Epithelial cell of proximal tubule (primary cell): ENCODE results near the gene PFN2. TPM values are rescaled to one million over a fixed set of nuclear protein-coding genes. Genes with fewer than 3 reads are reported as not detected.

Source experiments
- DNase-seq: peaks from one replicate; pipeline ENCODE4 v3.0.0-alpha.2; 2011; ENCODE audit warnings: low read depth
- H3K4me3 ChIP-seq: 2 replicates; pipeline ENCODE4 v1.5.1; 2011; ENCODE audit warnings: low read depth, mild to moderate bottlenecking, low read length
- total RNA-seq: library from RNA; depleted of rRNA; stranded (reverse); fragments of >200 nt; gene quantifications from 2 replicates; pipeline ENCODE4 v1.2.3, GENCODE V29; 2015
- TF ChIP-seq, protein P1 (sequence below): conservative IDR thresholded peaks from 2 replicates; pipeline ENCODE4 v1.5.1; 2012; ENCODE audit warnings: low read depth, mild to moderate bottlenecking, low read length

The PFN2 gene
- total RNA-seq, 1 donor from 2014 or later, result 112 TPM

DNA sequence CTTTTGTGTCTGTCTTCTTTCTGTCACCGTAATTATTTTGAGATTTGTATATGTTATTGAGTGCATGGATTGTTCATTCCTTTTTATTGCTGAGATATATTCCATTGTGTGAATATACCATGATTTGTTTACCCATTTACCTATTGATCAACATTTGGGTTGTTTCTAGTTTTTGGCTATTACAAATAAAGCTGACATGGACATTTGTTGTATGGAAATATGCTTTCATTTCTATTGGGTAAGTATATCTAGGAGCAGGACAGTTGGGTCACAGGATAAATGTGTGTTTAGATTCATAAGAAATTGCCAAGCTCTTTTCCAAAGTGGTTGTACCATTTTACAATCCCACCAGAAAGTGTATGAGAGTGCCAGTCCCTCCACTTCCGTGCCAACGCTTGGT lies 51.2 kb downstream of the PFN2 start:
- DNase-seq, result no peak
- TF ChIP-seq, protein P1, sequence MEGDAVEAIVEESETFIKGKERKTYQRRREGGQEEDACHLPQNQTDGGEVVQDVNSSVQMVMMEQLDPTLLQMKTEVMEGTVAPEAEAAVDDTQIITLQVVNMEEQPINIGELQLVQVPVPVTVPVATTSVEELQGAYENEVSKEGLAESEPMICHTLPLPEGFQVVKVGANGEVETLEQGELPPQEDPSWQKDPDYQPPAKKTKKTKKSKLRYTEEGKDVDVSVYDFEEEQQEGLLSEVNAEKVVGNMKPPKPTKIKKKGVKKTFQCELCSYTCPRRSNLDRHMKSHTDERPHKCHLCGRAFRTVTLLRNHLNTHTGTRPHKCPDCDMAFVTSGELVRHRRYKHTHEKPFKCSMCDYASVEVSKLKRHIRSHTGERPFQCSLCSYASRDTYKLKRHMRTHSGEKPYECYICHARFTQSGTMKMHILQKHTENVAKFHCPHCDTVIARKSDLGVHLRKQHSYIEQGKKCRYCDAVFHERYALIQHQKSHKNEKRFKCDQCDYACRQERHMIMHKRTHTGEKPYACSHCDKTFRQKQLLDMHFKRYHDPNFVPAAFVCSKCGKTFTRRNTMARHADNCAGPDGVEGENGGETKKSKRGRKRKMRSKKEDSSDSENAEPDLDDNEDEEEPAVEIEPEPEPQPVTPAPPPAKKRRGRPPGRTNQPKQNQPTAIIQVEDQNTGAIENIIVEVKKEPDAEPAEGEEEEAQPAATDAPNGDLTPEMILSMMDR, result no peak
- H3K4me3 ChIP-seq, result no peak overlapping the region

DNA sequence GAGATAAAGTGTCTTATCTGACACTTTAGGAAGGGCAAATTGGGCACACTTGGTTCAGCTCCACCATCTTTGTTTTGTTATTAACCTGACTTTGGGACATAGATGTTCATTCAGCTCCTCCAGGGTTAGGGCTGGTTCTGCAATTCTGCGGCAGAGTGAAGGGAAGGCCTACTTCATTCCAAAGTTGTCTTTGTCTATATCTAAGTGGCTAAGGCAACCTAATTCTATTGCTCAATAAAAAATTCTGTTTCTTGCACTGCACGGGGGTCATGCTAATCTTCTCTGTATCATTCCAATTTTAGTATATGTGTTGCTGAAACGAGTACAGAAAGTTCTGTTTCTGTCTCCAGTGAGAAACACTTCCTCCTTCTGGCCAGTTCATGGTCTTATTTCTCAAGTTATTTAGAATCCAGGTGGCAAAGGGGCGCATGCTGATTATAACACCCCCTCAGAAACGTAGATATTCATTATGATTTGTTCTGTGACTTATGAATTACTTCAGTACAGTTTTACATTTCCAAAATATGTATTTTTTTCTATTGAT lies 53.5 kb downstream of the PFN2 start:
- TF ChIP-seq, protein P1, result no peak
- H3K4me3 ChIP-seq, result no peak overlapping the region
- DNase-seq, result no peak

Other genes with a start within 250 kb of the PFN2 start
- gene COMMD2, start 218.4 kb downstream of the PFN2 start, total RNA-seq, result 22.0 and 23.7 TPM in 2 replicates
- gene ANKUB1, start 178.3 kb downstream of the PFN2 start, total RNA-seq, result not detected in 2 replicates
- gene RNF13, start 157.7 kb downstream of the PFN2 start, total RNA-seq, result 22.7 and 27.1 TPM in 2 replicates